Osteocyte (in vitro differentiated cells): ENCODE data around the gene NMRK2. TPM values are rescaled to one million over a fixed set of nuclear protein-coding genes. Genes with fewer than 3 reads are reported as not detected.
A peak's percentile ranks its signal among the peaks of the same experiment; 100 is the strongest.
"Not testable (repeated sequence)": the region's sequence is repeated elsewhere in the genome, so short reads cannot be mapped to it uniquely, and the experiment has no call there.

ENCODE experiments used
- DNase-seq: peaks from one replicate; pipeline ENCODE4 v3.0.0; 2021; ENCODE audit warnings: mixed read lengths; ENCODE audit not compliant: unreplicated experiment; ENCODE audit errors: extremely low spot score
- H3K27ac Mint-ChIP-seq: one replicate; pipeline ENCODE4 v1.8.0; 2021; ENCODE audit warnings: mild to moderate bottlenecking, mixed read lengths; ENCODE audit not compliant: unreplicated experiment
- H3K27me3 Mint-ChIP-seq: one replicate; pipeline ENCODE4 v1.8.0; 2021; ENCODE audit warnings: mixed read lengths; ENCODE audit not compliant: unreplicated experiment
- H3K36me3 Mint-ChIP-seq: one replicate; pipeline ENCODE4 v1.8.0; 2021; ENCODE audit warnings: mixed read lengths; ENCODE audit not compliant: unreplicated experiment
- H3K4me1 Mint-ChIP-seq: one replicate; pipeline ENCODE4 v1.8.0; 2021; ENCODE audit warnings: mixed read lengths; ENCODE audit not compliant: unreplicated experiment
- H3K4me3 Mint-ChIP-seq: one replicate; pipeline ENCODE4 v1.8.0; 2021; ENCODE audit warnings: mild to moderate bottlenecking, moderate library complexity, mixed read lengths; ENCODE audit not compliant: unreplicated experiment
- H3K9me3 Mint-ChIP-seq: one replicate; pipeline ENCODE4 v1.8.0; 2021; ENCODE audit warnings: mixed read lengths; ENCODE audit not compliant: unreplicated experiment
- total RNA-seq: library from RNA; stranded (reverse); gene quantifications from 2 replicates; pipeline ENCODE4 v1.2.1, GENCODE V29; 2021
- TF ChIP-seq, protein P1 (sequence below): fragments of 200-600 bp; sonication (generic); IDR thresholded peaks from 2 replicates; pipeline ENCODE4 v1.5.0; 2021; ENCODE audit warnings: antibody characterized with exemption, mild to moderate bottlenecking, moderate library complexity

NMRK2 gene
- total RNA-seq, 1 donor from 2014 or later: not detected

DNA sequence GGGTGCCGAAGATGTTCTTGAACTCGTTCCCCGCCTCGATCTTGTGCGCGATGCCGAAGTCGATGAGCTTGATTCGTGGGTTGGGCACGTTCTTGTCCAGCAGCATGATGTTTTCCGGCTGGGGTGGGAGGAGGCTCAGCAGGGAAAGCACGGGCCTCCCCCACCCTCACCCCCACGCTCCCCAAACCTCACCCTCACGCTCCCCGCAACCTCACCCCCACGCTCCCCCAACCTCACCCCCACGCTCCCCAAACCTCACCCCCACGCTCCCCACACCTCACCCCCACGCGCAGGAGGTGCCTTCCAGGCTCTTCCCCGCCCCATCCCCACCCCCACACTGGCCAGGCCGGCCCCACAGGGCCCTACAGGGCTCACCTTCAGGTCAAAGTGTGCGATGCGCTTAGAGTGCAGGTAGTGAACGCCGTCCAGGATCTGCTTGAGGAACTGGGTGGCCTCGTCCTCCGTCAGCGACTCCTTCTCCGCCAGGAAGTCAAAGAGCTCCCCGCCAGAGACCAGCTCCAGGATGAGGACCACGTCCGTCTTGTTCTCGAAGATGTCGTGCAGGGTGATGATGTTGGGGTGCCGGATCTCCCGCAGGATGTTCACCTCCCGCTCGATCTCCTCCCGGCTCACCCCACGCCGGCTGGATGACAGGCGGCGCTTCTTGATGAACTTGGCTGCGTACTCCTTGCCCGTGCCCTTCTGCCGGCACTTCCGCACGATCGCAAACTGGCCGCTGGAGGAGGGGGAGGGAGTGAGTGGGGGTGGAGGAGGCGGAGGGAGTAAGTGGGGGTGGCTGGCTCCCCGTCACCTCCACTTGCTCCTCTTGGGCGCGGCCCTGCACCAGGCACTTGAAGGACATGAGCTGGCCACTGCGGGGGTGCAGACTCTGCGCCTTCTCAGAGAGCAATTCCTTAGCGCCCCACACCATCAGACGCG, 31.7 kb downstream of the NMRK2 start:
- TF ChIP-seq, protein P1, sequence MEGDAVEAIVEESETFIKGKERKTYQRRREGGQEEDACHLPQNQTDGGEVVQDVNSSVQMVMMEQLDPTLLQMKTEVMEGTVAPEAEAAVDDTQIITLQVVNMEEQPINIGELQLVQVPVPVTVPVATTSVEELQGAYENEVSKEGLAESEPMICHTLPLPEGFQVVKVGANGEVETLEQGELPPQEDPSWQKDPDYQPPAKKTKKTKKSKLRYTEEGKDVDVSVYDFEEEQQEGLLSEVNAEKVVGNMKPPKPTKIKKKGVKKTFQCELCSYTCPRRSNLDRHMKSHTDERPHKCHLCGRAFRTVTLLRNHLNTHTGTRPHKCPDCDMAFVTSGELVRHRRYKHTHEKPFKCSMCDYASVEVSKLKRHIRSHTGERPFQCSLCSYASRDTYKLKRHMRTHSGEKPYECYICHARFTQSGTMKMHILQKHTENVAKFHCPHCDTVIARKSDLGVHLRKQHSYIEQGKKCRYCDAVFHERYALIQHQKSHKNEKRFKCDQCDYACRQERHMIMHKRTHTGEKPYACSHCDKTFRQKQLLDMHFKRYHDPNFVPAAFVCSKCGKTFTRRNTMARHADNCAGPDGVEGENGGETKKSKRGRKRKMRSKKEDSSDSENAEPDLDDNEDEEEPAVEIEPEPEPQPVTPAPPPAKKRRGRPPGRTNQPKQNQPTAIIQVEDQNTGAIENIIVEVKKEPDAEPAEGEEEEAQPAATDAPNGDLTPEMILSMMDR: no peak
- H3K4me3 Mint-ChIP-seq: no peak overlapping the region
- no peak overlapping the region for H3K27ac Mint-ChIP-seq
- peaks cover 21% of the 10 kb centered on the region for H3K36me3 Mint-ChIP-seq
- DNase-seq: no peak
- H3K4me1 Mint-ChIP-seq: peaks cover 19% of the 10 kb centered on the region
- H3K27me3 Mint-ChIP-seq: no peaks in the 10 kb centered on the region
- no peaks in the 10 kb centered on the region for H3K9me3 Mint-ChIP-seq

DNA sequence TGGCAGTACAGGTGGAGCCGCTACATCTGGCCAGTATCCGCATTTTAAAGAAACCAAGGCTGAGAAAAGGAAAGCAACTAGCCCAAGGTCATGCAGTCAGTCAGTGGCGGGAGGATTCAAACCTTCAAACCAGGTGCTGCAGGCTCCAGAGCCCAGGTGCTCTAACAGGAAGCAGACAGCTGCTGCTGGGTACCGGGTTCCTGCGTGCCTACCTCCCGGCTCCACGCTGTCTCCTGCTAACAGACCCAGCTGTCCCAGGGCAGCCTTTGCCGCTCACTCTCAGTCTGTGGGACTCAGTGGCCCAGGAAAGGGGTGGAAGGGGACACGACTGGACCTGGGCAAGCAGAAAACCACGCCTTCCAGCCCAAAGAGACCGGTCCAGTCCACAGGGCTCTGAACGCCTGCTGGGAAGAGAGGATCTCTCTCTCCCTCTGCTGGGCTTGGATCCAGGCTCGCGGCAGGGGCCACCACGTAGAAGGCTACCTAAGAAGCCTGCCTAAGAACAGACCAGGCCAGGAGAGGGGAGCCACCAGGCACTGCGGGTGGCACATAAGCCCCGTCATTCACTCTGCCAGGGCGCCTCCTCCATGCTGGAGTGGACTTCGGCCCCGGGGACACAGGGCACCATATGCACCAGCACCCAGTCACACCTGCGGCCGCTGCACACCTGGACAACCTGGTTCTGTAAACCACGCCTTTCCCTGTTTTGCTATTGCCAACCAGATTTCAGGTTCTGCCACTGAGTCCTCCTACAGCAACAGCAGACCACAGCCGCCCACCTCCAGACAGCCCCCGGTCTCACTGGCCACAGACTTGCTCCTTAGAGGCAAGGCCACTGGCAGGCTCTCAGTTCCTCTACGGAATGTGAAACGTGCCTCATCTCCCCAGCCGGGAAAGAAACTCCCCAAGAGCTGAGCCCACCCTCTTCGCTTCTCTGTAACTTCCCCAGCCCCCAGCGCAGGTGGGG, 33.5 kb downstream of the NMRK2 start:
- peaks cover 21% of the 10 kb centered on the region for H3K36me3 Mint-ChIP-seq
- H3K4me1 Mint-ChIP-seq: peaks cover 25% of the 10 kb centered on the region
- H3K27me3 Mint-ChIP-seq: no peaks in the 10 kb centered on the region
- TF ChIP-seq, protein P1: no peak
- H3K4me3 Mint-ChIP-seq: no peak overlapping the region
- no peak for DNase-seq
- no peaks in the 10 kb centered on the region for H3K9me3 Mint-ChIP-seq
- no peak overlapping the region for H3K27ac Mint-ChIP-seq

DNA sequence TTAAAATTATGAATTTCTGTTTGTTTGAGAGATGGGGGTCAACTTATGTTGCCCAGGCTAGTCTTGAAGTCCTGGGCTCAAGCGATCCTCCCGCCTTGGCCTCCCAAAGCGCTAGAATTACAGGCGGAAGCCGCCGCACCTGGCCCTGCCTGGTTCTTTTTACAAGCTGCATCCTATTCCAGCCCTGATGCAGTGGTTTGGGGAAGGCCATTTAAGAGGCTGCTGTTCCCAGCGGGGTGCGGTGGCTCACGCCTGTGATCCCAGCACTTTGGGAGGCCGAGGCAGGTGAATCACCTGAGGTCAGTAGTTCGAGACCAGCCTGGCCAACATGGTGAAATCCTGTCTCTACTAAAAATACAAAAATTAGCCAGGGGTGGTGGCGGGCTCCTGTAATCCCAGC, 35.1 kb downstream of the NMRK2 start:
- Mint-ChIP-seq H3K36me3 (peaks cover 17% of the 10 kb centered on the region), H3K4me3 (peak overlapping the region; percentile 53), H3K27ac (peak overlapping the region; percentile 96), H3K4me1 (peaks cover 25% of the 10 kb centered on the region)
- H3K9me3 Mint-ChIP-seq, H3K27me3 Mint-ChIP-seq, DNase-seq: not testable (repeated sequence)

DNA sequence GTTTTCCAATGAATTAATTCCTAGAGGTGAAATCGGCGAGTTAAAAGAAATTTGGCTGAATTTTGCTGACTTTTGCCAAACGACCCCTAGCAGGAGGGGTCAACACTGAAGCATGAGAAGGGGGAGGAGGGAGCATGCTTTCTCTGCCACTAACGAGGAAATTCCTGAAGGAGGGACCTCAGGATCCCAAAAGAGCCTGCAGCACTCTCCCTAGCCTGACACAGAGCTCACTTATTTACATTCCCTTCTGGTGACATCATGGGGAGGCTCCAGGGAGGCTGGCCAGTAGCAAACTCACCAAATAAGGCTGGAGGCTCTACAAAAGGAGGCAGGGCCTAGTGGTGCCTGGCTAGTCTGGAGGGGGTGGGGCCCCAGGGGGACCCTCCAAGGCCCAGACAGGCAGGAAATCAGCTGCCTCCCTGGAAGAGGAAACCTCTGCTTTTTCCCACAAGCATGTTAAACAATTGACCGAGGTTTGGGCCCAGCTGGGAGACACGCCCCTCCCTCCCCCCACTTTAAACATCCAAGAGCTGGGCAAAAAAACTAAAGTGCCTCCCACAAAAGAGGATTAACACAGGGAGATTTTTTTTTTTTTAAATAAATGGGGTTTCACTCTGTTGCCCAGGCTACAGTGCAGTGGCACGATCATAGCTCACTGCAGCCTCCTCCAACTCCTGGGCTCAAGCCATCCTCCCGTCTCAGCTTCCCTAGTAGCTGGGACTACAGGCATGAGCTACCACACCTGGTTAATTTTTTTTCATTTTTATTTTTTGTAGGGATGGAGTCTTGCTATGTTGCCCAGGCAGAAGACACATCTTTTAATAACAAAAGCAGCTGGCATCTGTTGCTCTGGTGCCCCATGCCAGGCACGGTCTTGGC, 35.9 kb downstream of the NMRK2 start:
- TF ChIP-seq, protein P1: no peak

More for the DNA sequence above, 35.9 kb downstream of the NMRK2 start:
- Mint-ChIP-seq H3K27me3 (no peaks in the 10 kb centered on the region), H3K36me3 (peaks cover 12% of the 10 kb centered on the region), H3K9me3 (no peaks in the 10 kb centered on the region), H3K4me1 (peaks cover 25% of the 10 kb centered on the region), H3K27ac (peak overlapping the region; percentile 96), H3K4me3 (peak overlapping the region; percentile 97)
- DNase-seq: peak; percentile 96
